GM18498 (cell line): ENCODE results near the gene BTAF1.
"Not testable (repeated sequence)": the region's sequence is repeated elsewhere in the genome, so short reads cannot be mapped to it uniquely, and the experiment has no call there.

Experiments
- ATAC-seq: cut with Tn5 transposase; IDR thresholded peaks from one replicate; pipeline ENCODE4 v1.9.1; 2021; ENCODE audit warnings: mild to moderate bottlenecking, moderate library complexity; ENCODE audit not compliant: unreplicated experiment

The BTAF1 gene

DNA sequence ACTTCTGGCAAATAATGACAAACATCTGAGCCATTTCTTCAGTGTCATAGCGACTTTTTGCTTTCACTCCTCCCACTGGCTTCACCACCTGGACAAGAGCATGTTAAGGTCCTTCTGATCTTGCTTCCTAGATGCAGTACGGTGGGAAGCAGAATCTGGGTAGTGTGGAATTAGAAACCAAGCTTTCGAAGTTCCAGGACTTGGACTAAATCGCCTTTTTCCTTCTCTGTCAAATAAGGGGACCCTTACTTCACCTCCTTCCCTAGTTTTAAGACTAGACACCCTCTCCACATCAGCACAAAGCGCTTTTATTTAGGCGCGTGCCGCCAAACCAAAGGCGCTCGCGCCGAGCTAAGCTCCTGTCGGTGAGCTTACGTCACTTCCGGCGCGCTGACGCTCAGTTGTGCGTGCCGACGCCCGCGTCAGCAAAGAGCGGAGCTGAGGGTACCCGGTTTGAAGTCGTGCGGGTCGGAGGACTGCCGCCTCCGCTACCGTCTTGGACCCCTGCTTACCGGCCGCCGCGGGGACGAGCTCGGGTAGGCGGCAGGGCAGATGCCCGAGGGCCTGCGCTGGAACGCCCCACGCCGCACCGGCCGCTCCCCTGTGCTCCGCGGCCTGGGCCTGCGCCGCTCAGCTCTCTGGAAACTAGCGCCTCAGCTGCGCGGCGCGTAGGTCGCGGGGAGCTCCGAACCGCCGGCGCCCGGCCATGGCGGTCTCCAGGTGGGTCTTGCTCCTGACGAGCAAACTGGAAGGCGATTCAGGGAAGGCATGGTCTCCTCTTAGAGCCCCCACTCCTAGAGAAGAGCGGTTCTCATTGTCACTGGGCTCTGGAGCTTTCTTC, at the start of gene BTAF1:
BTAF1 (plus strand) TSS at position 400 of the 841 bp plus-strand sequence; CDS start at position 707, 307 bp downstream.
- ATAC-seq = peak; percentile 98

DNA sequence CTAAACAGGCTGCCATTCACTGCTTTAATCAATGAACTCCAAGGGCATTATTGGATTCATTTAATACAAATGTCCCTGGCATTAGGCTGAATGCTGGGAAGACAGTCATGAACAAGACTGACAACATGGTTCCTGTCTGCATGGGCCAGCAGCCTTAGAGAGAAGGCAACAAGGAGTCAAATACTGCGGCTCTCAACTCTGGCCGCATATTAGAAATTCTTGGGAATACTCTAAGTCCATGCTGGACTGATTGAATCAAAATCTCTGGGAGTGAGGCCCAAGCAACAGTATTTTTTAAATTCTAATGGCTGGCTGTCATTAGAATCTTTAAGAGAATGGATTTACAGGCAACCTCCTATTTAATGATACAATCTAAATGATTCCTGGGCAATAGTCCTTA, 48.4 kb upstream of the BTAF1 start:
- no peak for ATAC-seq

- no peak for ATAC-seq
Observed at GRCh38 chr10:91875779-91876178, 47.8 kb upstream of the BTAF1 start.

GRCh38 chr10:91879515-91880170, 43.9 kb upstream of the BTAF1 start:
- ATAC-seq = no peak

GRCh38 chr10:91880310-91880709, 43.3 kb upstream of the BTAF1 start:
- ATAC-seq = no peak

GRCh38 chr10:91883549-91884444, 39.8 kb upstream of the BTAF1 start:
- no peak for ATAC-seq

GRCh38 chr10:91884536-91884935, 39.0 kb upstream of the BTAF1 start:
- no peak for ATAC-seq

DNA sequence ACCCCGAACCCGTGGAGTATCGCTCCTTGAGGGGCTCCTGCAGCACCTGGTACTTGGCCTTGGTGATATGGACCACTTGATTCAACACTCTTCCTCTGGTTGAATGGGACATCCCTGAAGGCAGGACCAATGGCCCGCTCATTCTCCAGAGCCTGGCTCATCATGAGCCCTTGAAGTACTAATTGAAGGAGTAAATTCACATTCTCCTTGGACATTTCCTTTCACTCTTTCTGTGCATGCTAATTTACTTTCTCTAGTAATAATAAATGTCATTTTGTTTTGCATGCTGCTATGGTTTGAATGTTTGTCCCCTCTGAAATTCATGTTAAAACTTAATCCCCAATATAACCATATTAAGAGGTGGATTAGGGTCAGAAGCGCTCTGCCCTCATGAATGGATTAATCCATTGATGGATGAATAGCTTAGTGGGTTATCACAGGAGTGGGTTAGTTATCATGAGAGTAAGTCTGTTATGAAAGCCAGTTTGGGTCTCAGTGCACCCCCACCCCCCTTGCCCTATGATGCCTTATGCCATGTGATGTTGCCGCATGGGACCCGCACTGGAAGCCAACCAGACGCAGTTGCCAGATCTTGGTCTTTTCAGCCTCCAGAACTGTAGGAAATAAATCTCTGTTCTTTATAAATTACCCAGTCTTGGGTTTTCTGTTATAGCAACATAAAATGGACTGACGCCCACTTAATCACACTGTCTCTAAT, 38.0 kb upstream of the BTAF1 start:
- ATAC-seq = no peak

DNA sequence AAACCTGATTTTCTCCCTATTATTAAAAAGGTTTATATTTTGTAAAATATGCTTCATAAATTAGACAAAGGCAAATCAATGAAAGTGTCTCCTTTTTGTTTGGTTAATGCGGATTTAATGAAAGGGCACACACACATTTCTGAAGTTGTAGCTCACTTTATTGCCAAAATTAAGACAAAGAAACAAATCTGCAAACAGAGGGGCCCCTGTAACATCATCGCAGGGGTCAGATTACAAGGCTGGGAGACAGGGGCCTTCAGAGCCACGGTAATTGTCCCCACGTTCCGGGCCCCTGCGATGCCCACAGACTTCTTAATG, 36.7 kb upstream of the BTAF1 start:
- ATAC-seq = no peak

- ATAC-seq = no peak
Observed at GRCh38 chr10:91887272-91888076, 36.1 kb upstream of the BTAF1 start.

DNA sequence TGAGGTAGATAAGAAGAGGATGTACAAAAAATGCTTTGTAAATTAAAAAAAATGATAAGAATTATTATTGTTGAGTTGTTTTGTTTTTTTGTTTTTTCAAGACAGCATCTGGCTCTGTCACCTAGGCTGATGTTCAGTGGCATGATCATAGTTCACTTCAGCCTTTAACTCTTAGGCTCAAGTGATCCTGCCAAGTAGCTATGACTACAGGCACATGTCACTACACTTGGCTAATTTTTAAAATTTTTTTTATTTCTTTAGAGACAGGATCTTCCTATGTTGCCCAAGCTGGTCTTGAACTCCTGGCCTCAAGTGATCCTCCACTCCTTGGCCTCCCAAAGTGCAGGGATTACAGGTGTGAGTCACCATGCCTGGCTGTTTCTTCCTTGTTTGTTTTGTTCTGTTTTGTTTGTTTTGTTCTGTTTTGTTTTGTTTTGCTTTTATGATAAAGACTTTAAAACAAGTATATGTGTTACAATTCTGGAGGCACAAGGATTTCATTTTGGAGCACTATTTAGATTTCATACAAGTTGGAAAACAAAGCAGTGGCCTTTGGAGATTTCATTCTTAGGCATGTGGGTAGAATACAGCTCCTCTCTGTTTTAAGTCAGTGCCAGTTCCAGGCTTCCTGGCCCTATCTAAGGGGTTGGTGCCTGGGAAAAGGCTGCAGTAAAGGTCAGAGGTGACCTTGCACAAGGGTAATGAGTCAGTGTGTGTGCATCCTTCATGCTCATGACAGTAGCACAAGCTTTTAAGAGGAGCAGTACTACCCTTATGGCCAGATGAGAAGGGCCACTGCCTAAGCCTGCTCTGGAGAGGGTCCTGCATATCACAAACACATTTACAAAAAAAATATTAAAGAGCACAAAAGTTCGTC, 32.2 kb upstream of the BTAF1 start:
- ATAC-seq = no peak

GRCh38 chr10:91893051-91893450, 30.5 kb upstream of the BTAF1 start:
- no peak for ATAC-seq

GRCh38 chr10:91894261-91894685, 29.3 kb upstream of the BTAF1 start:
- ATAC-seq = not testable (repeated sequence)

DNA sequence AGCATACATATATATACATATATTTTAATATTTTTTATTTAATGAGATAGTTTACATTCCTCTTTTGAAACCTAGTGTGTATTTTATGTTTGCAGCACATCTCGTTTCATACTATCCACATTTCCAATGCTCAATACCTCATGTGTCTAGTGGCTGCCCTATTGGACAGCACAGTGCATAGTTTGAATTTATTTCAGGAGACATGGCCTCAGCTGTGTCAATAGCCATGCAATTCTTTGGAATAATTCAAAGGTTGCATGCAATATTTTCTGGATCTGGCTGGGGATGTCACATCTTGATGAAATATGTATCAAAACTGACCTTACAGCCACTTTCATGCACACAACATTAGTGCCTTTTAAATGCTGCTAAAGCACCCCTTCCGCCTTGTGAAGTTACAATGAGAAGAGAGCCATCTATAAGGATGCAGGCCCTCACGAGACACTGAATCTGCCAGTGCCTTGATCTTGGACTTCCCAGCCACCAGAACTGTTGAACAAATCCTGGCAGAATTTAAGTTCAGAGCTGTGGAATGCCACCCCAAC, 27.3 kb upstream of the BTAF1 start:
- ATAC-seq = no peak

GRCh38 chr10:91897421-91897820, 26.1 kb upstream of the BTAF1 start:
- no peak for ATAC-seq

GRCh38 chr10:91901784-91902677, 21.5 kb upstream of the BTAF1 start:
- no peak for ATAC-seq

- ATAC-seq = no peak
Observed at GRCh38 chr10:91907033-91907594, 16.5 kb upstream of the BTAF1 start.
